DND-41 (cell line): ENCODE results near the gene KLF9.

ENCODE experiments used
- ATAC-seq: fragments of 200-7000 bp; cut with Tn5 transposase; 3 replicates; pipeline ENCODE4 v1.9.1; 2021; ENCODE audit warnings: low read depth; ENCODE audit not compliant: insufficient read depth
- DNase-seq: peaks from one replicate; pipeline ENCODE4 v3.0.0-alpha.2; 2020
- H2AFZ ChIP-seq: 2 replicates; pipeline ENCODE4 v1.6.0; 2012; ENCODE audit warnings: low read depth, low read length
- H3K27ac ChIP-seq: 2 replicates; pipeline ENCODE4 v1.5.1; 2012; ENCODE audit warnings: low read length, inconsistent platforms
- H3K27me3 ChIP-seq: fragments of 200-600 bp; sonication (generic); 2 replicates; pipeline ENCODE4 v1.6.0; 2012; ENCODE audit warnings: low read length, mild to moderate bottlenecking, inconsistent platforms; ENCODE audit not compliant: insufficient read depth, poor library complexity
- H3K36me3 ChIP-seq: 2 replicates; pipeline ENCODE4 v1.5.1; 2012; ENCODE audit warnings: low read length, inconsistent platforms; ENCODE audit not compliant: insufficient read depth
- H3K4me1 ChIP-seq: 2 replicates; pipeline ENCODE4 v1.5.1; 2012; ENCODE audit warnings: mild to moderate bottlenecking, low read length; ENCODE audit not compliant: insufficient read depth
- H3K4me2 ChIP-seq: 2 replicates; pipeline ENCODE4 v1.6.0; 2012; ENCODE audit warnings: mild to moderate bottlenecking, moderate library complexity, low read length, inconsistent platforms; ENCODE audit not compliant: insufficient read depth
- H3K4me3 ChIP-seq, 2 experiments: fragments of 200-600 bp in 1 of 2; shearing (Covaris generic) in 1 of 2; 2 replicates each; pipeline ENCODE4 v1.5.1; 2012 to 2016; ENCODE audit warnings: inconsistent platforms in 2 of 2, low read length in 2 of 2, mild to moderate bottlenecking in 2 of 2, low read depth in 1 of 2, moderate library complexity in 1 of 2
- H3K79me2 ChIP-seq: 2 replicates; pipeline ENCODE4 v1.6.0; 2012; ENCODE audit warnings: low read length, inconsistent platforms; ENCODE audit not compliant: insufficient read depth
- H3K9ac ChIP-seq: 2 replicates; pipeline ENCODE4 v1.6.0; 2012; ENCODE audit warnings: low read depth, mild to moderate bottlenecking, inconsistent platforms, low read length, moderate library complexity
- H3K9me3 ChIP-seq: 2 replicates; pipeline ENCODE4 v1.5.1; 2012; ENCODE audit warnings: low read length, moderate library complexity, mild to moderate bottlenecking, inconsistent platforms; ENCODE audit not compliant: insufficient read depth, severe bottlenecking
- H4K20me1 ChIP-seq: 2 replicates; pipeline ENCODE4 v1.6.0; 2012; ENCODE audit warnings: low read length; ENCODE audit not compliant: insufficient read depth
- EZH2 ChIP-seq: IDR thresholded peaks from 3 replicates; pipeline ENCODE4 v1.6.1; 2012; ENCODE audit warnings: borderline replicate concordance, low read depth, mild to moderate bottlenecking, moderate library complexity, low read length, inconsistent platforms; ENCODE audit not compliant: severe bottlenecking
- TF ChIP-seq, protein P1 (sequence below): IDR thresholded peaks from 2 replicates; pipeline ENCODE4 v1.5.1; 2012; ENCODE audit warnings: borderline replicate concordance, low read length, moderate library complexity, mild to moderate bottlenecking; ENCODE audit not compliant: poor library complexity, severe bottlenecking; ENCODE audit errors: extremely low read depth

Gene KLF9

GRCh38 chr9:70412832-70413463 lies 1.5 kb downstream of the KLF9 start:
- no peak overlapping the region for H2AFZ ChIP-seq
- no peaks in the 10 kb centered on the region for H3K27me3 ChIP-seq
- H3K9me3 ChIP-seq = no peaks in the 10 kb centered on the region
- H3K27ac ChIP-seq = no peak overlapping the region
- DNase-seq (no peak), ATAC-seq (no peak)
- no peak overlapping the region for H3K4me3 ChIP-seq
- TF ChIP-seq EZH2 = no peak
- TF ChIP-seq, protein P1, sequence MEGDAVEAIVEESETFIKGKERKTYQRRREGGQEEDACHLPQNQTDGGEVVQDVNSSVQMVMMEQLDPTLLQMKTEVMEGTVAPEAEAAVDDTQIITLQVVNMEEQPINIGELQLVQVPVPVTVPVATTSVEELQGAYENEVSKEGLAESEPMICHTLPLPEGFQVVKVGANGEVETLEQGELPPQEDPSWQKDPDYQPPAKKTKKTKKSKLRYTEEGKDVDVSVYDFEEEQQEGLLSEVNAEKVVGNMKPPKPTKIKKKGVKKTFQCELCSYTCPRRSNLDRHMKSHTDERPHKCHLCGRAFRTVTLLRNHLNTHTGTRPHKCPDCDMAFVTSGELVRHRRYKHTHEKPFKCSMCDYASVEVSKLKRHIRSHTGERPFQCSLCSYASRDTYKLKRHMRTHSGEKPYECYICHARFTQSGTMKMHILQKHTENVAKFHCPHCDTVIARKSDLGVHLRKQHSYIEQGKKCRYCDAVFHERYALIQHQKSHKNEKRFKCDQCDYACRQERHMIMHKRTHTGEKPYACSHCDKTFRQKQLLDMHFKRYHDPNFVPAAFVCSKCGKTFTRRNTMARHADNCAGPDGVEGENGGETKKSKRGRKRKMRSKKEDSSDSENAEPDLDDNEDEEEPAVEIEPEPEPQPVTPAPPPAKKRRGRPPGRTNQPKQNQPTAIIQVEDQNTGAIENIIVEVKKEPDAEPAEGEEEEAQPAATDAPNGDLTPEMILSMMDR = no peak
- peaks cover 17% of the 10 kb centered on the region for H3K4me1 ChIP-seq
- H3K9ac ChIP-seq = no peak overlapping the region
- no peaks in the 10 kb centered on the region for H3K36me3 ChIP-seq
- H3K4me2 ChIP-seq = no peak overlapping the region
- H4K20me1 ChIP-seq = no peaks in the 10 kb centered on the region
- no peaks in the 10 kb centered on the region for H3K79me2 ChIP-seq

DNA sequence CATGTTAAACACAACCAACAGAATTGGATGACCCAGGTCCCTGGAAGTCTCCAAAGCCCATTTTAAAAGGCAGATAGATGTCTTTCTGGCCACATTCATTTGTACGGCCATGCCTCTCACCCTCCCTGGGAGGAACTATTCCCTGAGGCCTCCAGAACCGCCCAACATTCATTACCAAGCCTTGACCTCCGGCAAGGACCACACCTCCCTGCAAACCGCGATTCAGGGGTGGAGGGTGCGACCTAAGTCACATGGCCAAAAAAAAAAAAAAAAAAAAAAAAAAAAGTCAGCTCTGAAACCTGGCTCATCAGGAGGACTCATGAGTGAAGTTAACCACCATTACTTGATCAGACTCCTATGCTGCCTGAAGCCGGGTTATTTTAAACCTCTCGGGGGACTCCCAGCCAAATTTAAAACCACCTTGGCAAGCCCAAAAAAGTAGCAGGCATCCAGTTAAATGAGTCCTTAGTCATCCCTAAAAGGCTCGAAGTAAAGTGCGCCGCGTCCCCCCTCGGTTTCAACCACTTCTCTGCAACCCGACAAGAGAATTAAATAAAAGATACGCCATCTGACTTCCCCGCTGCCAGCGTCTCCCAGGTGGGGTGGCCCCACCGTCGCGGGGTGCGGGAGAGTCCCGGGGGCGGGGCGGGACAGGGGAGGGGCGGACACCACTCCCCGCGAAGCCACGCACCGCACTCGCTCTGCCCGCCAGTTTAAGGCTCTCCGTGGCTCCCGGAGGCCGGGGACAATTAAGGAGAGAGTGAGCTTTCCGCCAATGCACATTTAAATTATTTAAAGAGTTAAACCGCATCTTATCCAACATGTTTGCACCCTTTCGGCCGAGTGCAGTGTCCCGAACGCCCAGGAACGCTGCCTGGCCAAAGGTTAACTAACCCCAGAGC lies 2.3 kb downstream of the KLF9 start:
- H3K9me3 ChIP-seq = no peaks in the 10 kb centered on the region
- peaks cover 17% of the 10 kb centered on the region for H3K4me1 ChIP-seq
- DNase-seq = no peak
- H3K4me2 ChIP-seq = no peak overlapping the region
- TF ChIP-seq, protein P1 = no peak
- TF ChIP-seq EZH2 = no peak
- H3K4me3 ChIP-seq = no peak overlapping the region
- H3K9ac ChIP-seq = no peak overlapping the region
- no peak overlapping the region for H2AFZ ChIP-seq
- no peaks in the 10 kb centered on the region for H3K79me2 ChIP-seq
- no peaks in the 10 kb centered on the region for H3K27me3 ChIP-seq
- H3K27ac ChIP-seq = no peak overlapping the region
- no peak for ATAC-seq
- no peaks in the 10 kb centered on the region for H4K20me1 ChIP-seq
- H3K36me3 ChIP-seq = no peaks in the 10 kb centered on the region

GRCh38 chr9:70411121-70411929 lies 3.1 kb downstream of the KLF9 start:
- Histone ChIP-seq H2AFZ (no peak overlapping the region), H3K27me3 (no peaks in the 10 kb centered on the region), H4K20me1 (no peaks in the 10 kb centered on the region), H3K36me3 (no peaks in the 10 kb centered on the region), H3K4me3 (no peak overlapping the region), H3K4me1 (peaks cover 17% of the 10 kb centered on the region), H3K4me2 (no peak overlapping the region), H3K9ac (no peak overlapping the region), H3K27ac (no peak overlapping the region), H3K79me2 (no peaks in the 10 kb centered on the region), H3K9me3 (no peaks in the 10 kb centered on the region)
- ATAC-seq (no peak), DNase-seq (no peak)
- TF ChIP-seq EZH2 = no peak
- TF ChIP-seq, protein P1 = no peak
